Breast epithelium (tissue), 4 donors: ENCODE data around the gene NEURL4. TPM values are rescaled to one million over a fixed set of nuclear protein-coding genes. Genes with fewer than 3 reads are reported as not detected.
A peak's percentile ranks its signal among the peaks of the same experiment; 100 is the strongest.

ENCODE experiments used
- DNase-seq, 2 donors: peaks; one replicate each; pipeline ENCODE4 v3.0.0-alpha.2; 2019; ENCODE audit warnings: low spot score in 2 of 2
- H3K27ac ChIP-seq, 2 donors: fragments of 200-600 bp; sonication (generic) in 1 of 2; one replicate each; pipeline ENCODE4 v1.5.1; 2016 to 2019; ENCODE audit warnings: mild to moderate bottlenecking in 1 of 2
- H3K27me3 ChIP-seq, 2 donors: fragments of 200-600 bp; sonication (generic) in 1 of 2; one replicate each; pipeline versions ENCODE4 v1.5.1 to v1.6.0; 2017 to 2019; ENCODE audit warnings: control low read depth in 1 of 2, mild to moderate bottlenecking in 1 of 2
- H3K36me3 ChIP-seq: fragments of 200-600 bp; one replicate; pipeline ENCODE4 v1.5.1; 2019
- H3K4me1 ChIP-seq, 2 donors: fragments of 200-600 bp; sonication (generic); one replicate each; pipeline ENCODE4 v1.5.1; 2016 to 2019; ENCODE audit warnings: control low read depth in 1 of 2
- H3K4me3 ChIP-seq, 3 donors: fragments of 200-600 bp; sonication (generic); 1 replicate in 2 of 3; 2 replicates in 1 of 3; pipeline ENCODE4 v1.5.1; 2016 to 2019; ENCODE audit warnings: mild to moderate bottlenecking in 3 of 3, moderate library complexity in 2 of 3
- H3K9me3 ChIP-seq, 2 donors: fragments of 200-600 bp; sonication (generic) in 1 of 2; one replicate each; pipeline ENCODE4 v1.5.1; 2016 to 2019; ENCODE audit warnings: control low read depth in 1 of 2
- POLR2A ChIP-seq: fragments of 450-650 bp; IDR thresholded peaks from one replicate; pipeline ENCODE4 v1.6.1; 2016; ENCODE audit warnings: antibody characterized with exemption, mild to moderate bottlenecking, moderate library complexity
- POLR2AphosphoS5 ChIP-seq, 3 donors: sonication (generic); formaldehyde crosslinking; IDR thresholded peaks; one replicate each; pipeline ENCODE4 v1.6.1; 2017; ENCODE audit warnings: antibody characterized with exemption in 3 of 3
- intact Hi-C: fragments of 100-400 bp; cut with DNase I; formaldehyde crosslinking; loops from one replicate; pipeline ENCODE4 v1.15.1; 2023; ENCODE audit warnings: low total_unique reads
- total RNA-seq, 3 donors: library from RNA; depleted of rRNA; stranded (reverse); fragments of >200 nt; gene quantifications; one replicate each; pipeline ENCODE4 v1.1.0, GENCODE V29; 2016
- TF ChIP-seq, protein P1 (sequence below), 3 donors: fragments of 450-650 bp; IDR thresholded peaks; one replicate each; pipeline ENCODE4 v1.5.1; 2016 to 2017; ENCODE audit warnings: antibody characterized with exemption in 3 of 3, mild to moderate bottlenecking in 3 of 3, moderate library complexity in 3 of 3

NEURL4 gene
- total RNA-seq, 3 donors from 2014 or later: 15.0 to 22.9 (median 17.4) TPM

DNA sequence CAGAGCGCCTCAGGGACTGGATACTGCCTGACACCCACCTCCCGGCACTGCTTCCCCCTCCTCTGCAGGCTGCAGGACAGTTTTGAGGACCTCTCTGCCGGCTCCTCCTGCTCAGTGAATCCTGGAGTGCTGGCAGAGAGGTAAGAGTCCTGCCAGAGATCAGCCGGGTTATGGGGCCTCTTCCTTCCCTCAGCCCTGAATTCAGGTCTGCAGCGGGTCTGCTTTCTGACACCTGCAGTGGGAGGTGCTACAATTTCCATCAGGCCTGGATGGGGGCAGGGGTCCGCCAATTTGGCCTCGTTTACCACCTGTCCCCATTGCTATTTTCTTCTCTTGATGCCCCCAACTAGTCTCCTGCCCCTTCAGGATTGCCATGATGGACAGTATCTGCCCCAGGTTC, 3.0 kb upstream of the NEURL4 start:
- H3K36me3 ChIP-seq: no peaks in the 10 kb centered on the region
- no peak overlapping the region for H3K4me3 ChIP-seq
- DNase-seq: no peak
- TF ChIP-seq, protein P1, sequence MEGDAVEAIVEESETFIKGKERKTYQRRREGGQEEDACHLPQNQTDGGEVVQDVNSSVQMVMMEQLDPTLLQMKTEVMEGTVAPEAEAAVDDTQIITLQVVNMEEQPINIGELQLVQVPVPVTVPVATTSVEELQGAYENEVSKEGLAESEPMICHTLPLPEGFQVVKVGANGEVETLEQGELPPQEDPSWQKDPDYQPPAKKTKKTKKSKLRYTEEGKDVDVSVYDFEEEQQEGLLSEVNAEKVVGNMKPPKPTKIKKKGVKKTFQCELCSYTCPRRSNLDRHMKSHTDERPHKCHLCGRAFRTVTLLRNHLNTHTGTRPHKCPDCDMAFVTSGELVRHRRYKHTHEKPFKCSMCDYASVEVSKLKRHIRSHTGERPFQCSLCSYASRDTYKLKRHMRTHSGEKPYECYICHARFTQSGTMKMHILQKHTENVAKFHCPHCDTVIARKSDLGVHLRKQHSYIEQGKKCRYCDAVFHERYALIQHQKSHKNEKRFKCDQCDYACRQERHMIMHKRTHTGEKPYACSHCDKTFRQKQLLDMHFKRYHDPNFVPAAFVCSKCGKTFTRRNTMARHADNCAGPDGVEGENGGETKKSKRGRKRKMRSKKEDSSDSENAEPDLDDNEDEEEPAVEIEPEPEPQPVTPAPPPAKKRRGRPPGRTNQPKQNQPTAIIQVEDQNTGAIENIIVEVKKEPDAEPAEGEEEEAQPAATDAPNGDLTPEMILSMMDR (IDR thresholded peaks at IDR 0.05): no peak
- TF ChIP-seq POLR2A: no peak
- TF ChIP-seq POLR2AphosphoS5 (IDR thresholded peaks at IDR 0.05): no peak
- no peak overlapping the region for H3K27ac ChIP-seq
- no peaks in the 10 kb centered on the region for H3K4me1 ChIP-seq
- intact Hi-C loops: no loop called here
- H3K27me3 ChIP-seq: peaks cover 0 to 11% of the 10 kb centered on the region in 2 donors
- no peaks in the 10 kb centered on the region for H3K9me3 ChIP-seq

DNA sequence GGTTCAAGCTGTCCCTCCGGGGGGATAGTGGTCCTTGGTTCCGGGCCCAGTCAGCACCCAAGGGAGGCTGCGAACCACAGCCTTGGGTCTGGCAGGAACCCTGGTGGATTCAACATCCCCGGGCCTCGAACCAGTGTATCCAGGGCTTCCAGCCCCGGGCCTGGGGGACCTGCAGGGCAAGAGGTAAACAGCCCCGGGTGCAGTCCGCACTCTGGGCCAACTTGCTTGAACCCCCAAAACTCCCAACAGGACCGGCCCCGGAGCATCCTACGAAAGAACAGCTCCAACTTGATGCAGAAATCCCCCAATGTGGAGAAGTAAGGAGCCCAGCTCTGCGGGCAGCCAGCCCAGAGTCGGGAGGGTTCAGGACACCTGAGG, 1.5 kb upstream of the NEURL4 start:
- no peak for TF ChIP-seq POLR2A
- TF ChIP-seq POLR2AphosphoS5 (IDR thresholded peaks at IDR 0.05): no peak
- TF ChIP-seq, protein P1 (IDR thresholded peaks at IDR 0.05): no peak
- Histone ChIP-seq H3K36me3 (no peaks in the 10 kb centered on the region), H3K27ac (peak overlapping the region; percentile 94 to 96), H3K4me3 (peak overlapping the region; percentile 77 to 90 (median 86)), H3K4me1 (no peaks in the 10 kb centered on the region), H3K9me3 (no peaks in the 10 kb centered on the region), H3K27me3 (peaks cover 0 to 9% of the 10 kb centered on the region in 2 donors)
- intact Hi-C loops: no loop called here
- no peak for DNase-seq

DNA sequence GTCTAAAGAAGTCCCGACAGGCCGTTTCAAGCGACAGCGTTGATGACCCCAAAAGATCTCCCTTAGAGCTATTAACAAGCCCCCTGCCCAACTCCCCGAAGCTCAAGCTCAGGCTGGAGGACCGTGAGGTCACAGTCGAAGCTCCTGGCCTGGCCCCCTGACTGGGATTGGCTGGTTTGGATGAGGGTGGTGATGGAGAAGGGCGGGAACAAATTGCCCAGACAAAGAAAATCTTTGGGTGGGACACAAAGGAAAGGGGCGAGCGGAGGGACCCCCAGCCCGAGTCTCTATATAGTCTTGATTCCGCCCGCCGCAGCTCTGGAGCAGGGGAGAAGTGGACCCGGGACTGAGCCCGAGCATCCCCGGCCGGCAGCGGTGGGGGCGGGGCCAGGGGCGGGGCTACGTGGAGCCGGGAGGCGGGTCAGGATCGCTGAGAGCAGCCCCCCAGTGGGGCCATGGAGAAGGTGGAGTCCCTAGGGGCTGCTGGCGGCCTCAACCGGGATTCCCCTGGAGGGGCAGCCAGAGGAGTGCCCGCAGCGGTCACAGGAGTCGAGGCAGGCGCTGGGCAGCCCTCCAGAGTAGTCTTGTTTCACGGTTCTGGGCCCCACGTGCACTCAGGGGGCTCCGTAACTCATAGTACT, 982 bp upstream of the NEURL4 start:
- peak overlapping the region; percentile 77 to 90 (median 86) for H3K4me3 ChIP-seq
- no peaks in the 10 kb centered on the region for H3K36me3 ChIP-seq
- peak; percentile 67 to 69 for DNase-seq
- H3K4me1 ChIP-seq: no peaks in the 10 kb centered on the region
- no peaks in the 10 kb centered on the region for H3K9me3 ChIP-seq
- H3K27me3 ChIP-seq: peaks cover 0 to 7% of the 10 kb centered on the region in 2 donors
- intact Hi-C loops: no loop called here
- TF ChIP-seq, protein P1 (IDR thresholded peaks at IDR 0.05): no peak
- peak in 1 of 3 donors; percentile 2 for TF ChIP-seq POLR2AphosphoS5 (IDR thresholded peaks at IDR 0.05)
- peak overlapping the region; percentile 94 to 96 for H3K27ac ChIP-seq

DNA sequence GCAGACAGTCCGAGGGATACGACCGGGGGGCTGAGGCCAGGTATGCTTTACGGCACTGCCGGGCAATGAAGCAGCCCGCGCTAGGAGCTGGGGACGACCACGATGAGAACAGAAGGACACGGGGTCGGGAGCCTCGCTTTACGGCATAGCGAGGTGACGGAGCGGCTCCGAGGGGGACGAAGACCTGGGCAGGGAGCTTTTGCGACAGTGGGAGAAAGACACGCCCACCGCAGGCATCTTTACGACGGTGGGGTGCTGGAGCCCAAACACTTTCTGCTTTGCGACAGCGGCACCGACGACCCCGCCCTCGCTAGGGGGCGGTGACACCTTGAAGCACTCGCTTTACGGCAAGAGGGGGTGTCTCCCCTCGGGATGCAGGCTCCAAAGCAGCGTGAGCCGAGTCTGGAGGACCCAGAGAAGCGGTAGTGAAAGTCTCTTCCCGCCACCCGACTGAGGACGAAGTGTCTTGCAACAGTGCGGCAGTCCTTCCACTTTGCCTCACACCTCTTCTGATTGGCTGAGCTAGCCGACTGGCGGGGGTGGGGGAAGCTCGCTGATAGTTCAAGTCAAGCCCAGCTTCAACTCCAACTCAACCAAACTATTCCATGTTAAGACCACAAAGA, 350 bp upstream of the NEURL4 start:
- intact Hi-C loops: no loop called here

DNA sequence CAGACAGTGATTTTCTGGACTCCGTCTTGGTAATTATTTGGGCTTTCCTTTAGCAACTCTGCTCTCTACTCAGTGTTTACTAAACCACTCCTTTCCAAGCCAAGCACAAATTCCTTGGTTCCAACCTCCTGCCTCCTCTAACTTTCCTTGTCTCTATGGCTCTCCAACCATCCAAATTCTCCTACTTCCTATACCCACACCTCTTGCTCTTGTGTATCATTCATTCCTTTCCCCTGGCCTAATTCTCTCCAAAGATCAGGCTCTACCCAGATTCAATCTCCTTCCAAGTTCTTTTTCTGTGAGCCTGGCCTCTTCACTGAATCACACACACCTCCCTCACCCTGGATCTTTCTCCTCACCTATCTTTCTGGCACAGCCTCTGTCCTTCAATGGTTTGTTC, 1.1 kb downstream of the NEURL4 start:
- intact Hi-C loops: no loop called here
- Histone ChIP-seq H3K36me3 (no peaks in the 10 kb centered on the region), H3K4me1 (no peaks in the 10 kb centered on the region), H3K4me3 (peak overlapping the region in 2 of 3 donors; percentile 86 to 90), H3K27ac (no peak overlapping the region), H3K9me3 (no peaks in the 10 kb centered on the region), H3K27me3 (no peaks in the 10 kb centered on the region)
- TF ChIP-seq, protein P1 (IDR thresholded peaks at IDR 0.05): no peak
- TF ChIP-seq POLR2AphosphoS5 (IDR thresholded peaks at IDR 0.05): no peak
- TF ChIP-seq POLR2A: no peak
- DNase-seq: no peak

More for the DNA sequence above, 350 bp upstream of the NEURL4 start:
- peaks cover 0 to under 1% of the 10 kb centered on the region in 2 donors for H3K27me3 ChIP-seq
- DNase-seq: peak; percentile 95 to 98
- H3K4me1 ChIP-seq: no peaks in the 10 kb centered on the region
- H3K36me3 ChIP-seq: no peaks in the 10 kb centered on the region
- H3K9me3 ChIP-seq: no peaks in the 10 kb centered on the region
- H3K4me3 ChIP-seq: peak overlapping the region; percentile 77 to 90 (median 86)
- peak overlapping the region; percentile 94 to 96 for H3K27ac ChIP-seq
- TF ChIP-seq POLR2AphosphoS5 (IDR thresholded peaks at IDR 0.05): peak; percentile 82 to 94 (median 92)
- TF ChIP-seq, protein P1 (IDR thresholded peaks at IDR 0.05): no peak
- peak; percentile 75 for TF ChIP-seq POLR2A
